ENCODE results near the gene ORC1. TPM values are rescaled to one million over a fixed set of nuclear protein-coding genes. Genes with fewer than 3 reads are reported as not detected.

ORC1 gene
- total RNA-seq, 2 experiments from 2014 or later = 25.6 to 25.7 TPM

DNA sequence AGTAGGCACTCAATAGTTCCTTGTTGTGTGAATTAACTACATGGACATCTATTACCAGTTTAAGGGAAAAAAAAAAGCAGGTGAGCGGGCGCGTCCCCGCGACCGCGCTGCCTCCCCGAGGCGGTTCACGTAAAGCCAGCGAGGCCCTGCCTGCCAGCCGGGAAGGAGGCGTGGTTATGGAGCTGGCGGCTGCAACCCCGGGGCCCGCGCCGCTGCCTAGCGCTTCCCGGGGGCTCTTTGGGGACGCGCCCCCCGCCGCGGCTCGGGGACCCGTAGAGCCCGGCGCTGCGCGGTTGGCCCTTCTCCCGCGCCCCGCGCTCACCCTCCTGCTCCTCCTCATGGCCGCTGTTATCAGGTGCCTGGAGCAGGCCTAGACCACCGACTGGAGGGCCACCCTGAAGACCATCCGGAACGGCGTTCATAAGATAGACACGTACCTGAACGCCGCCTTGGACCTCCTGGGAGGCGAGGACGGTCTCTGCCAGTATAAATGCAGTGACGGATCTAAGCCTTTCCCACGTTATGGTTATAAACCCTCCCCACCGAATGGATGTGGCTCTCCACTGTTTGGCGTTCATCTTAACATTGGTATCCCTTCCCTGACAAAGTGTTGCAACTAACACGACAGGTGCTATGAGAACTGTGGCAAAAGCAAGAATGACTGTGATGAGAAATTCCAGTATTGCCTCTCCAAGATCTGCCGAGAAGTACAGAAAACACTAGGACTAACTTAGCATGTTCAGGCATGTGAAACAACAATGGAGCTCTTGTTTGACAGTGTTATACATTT, 35.6 kb downstream of the ORC1 start:
- no peaks in the 10 kb centered on the region for H3K9me3 Mint-ChIP-seq
- H3K36me3 Mint-ChIP-seq = peaks cover 23% of the 10 kb centered on the region
- peaks cover 31% of the 10 kb centered on the region for H3K4me1 Mint-ChIP-seq
- POLR2A ChIA-PET = interaction anchor here (0.6 to 4.6 kb wide), 3 partner anchors 9 to 36 kb away, joined by 3 to 34 read pairs (median 3); partner anchors contain the start of genes ORC1 and PRPF38A
- no peak overlapping the region for H3K27ac Mint-ChIP-seq
- H3K27me3 Mint-ChIP-seq = no peaks in the 10 kb centered on the region
- peak; percentile 75 for DNase-seq
- H3K4me3 Mint-ChIP-seq = peak overlapping the region; percentile 68
- ATAC-seq (ENCODE audit: low read depth) = no peak

DNA sequence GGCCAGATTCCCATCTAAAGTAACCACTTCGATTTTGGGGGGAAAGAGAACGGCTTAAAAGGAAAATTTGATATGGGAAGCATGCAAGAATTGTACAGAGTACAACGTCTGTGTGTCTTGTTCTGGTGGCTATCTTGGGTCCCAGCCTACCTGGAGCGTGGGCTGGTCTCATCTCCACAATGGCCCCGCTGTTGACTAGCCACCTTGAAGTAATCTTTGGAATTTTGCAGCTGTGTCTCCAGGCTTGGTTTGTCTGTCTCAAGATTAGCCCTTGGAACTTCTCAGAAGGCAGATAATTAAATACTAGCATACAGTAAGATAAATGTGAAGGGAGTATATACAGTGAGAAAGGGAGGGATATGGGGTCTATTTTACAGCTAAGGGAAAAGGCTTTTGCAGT, 37.0 kb downstream of the ORC1 start:
- Mint-ChIP-seq H3K27me3 (no peaks in the 10 kb centered on the region), H3K4me3 (peak overlapping the region; percentile 85), H3K9me3 (no peaks in the 10 kb centered on the region), H3K27ac (no peak overlapping the region), H3K36me3 (peaks cover 22% of the 10 kb centered on the region), H3K4me1 (peaks cover 33% of the 10 kb centered on the region)
- POLR2A ChIA-PET = interaction anchor here (0.8 to 4.6 kb wide), 4 partner anchors 7 to 488 kb away, joined by 3 to 34 read pairs (median 3); partner anchors contain the start of genes ORC1 and PRPF38A
- no peak for ATAC-seq (ENCODE audit: low read depth)
- DNase-seq = no peak

DNA sequence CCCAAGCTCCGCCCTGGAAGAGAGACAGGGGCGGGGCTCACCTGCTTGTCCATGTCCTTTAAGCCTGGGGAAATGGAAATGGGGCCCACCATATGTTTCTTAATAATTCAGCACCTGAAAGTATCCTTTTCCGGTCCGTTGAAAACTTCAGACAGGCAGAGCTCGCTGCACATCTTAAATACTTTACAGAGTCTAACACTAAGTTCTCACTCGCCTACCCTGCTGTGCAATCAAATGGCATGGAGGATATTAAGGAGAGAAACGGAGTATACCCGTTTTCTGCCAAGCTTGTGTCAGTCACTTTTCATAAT, 37.8 kb downstream of the ORC1 start:
- no peak for ATAC-seq (ENCODE audit: low read depth)
- Mint-ChIP-seq H3K27ac (peak overlapping the region; percentile 86), H3K4me1 (peaks cover 34% of the 10 kb centered on the region), H3K36me3 (peaks cover 26% of the 10 kb centered on the region), H3K27me3 (no peaks in the 10 kb centered on the region), H3K9me3 (no peaks in the 10 kb centered on the region), H3K4me3 (peak overlapping the region; percentile 85)
- POLR2A ChIA-PET = interaction anchor here (0.8 to 4.6 kb wide), 7 partner anchors 16 to 637 kb away, joined by 3 to 34 read pairs (median 3); partner anchors contain the start of genes ORC1, PRPF38A and TUT4
- DNase-seq = no peak

DNA sequence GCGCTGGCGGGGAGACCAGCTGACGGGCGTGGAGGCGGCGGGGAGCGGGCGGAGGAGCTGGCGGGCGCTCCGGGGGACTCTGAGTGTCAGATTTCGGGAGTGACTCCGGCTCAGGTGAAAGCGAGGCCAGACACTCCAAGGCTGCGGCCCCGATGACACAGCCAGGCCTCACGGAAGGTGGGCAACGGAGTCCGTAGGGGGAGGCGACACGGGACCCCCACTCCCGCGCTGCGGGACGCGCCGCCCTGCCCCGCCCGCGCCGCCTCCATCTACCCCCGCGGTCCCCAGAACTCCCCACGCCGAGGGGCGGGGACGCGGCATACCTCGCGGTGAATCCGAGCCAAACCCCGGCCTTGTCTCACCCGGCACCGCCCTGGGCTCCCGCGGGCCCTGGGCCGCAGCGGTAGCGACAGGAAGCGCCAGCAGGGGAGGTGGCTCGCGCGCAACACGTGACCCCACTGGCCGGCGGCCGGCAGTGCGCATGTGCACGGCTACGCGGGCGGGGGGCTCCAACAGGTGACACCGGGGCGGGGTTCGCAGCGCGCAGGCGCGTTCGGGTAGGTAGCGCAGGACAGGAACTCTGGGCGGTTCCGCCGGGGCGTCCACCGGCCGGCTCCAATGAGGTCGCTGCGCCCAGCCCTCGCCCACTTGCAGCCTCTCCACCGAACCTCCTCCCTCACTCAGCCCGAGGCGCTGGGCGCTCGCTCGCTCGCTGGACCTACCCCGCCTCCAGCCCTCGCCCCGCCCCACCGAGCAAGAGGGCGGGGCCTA, 38.3 kb downstream of the ORC1 start, which contains the start of gene CC2D1B:
TSS of gene CC2D1B (minus strand) at position 460 of the 771 bp plus-strand sequence. CDS start 1,585 bp downstream, outside the sequence.
- H3K4me3 Mint-ChIP-seq = peak within 1 kb of the TSS; percentile 98
- no peaks in the 10 kb centered on the region for H3K9me3 Mint-ChIP-seq
- H3K27ac Mint-ChIP-seq = peak within 1 kb of the TSS; percentile 98
- H3K36me3 Mint-ChIP-seq = peaks cover 26% of the 10 kb centered on the region
- DNase-seq (peak; percentile 100), ATAC-seq (ENCODE audit: low read depth) (peak; percentile 97)
- no peaks in the 10 kb centered on the region for H3K27me3 Mint-ChIP-seq
- H3K4me1 Mint-ChIP-seq = peaks cover 34% of the 10 kb centered on the region
- POLR2A ChIA-PET = interaction anchor here (0.6 to 4.6 kb wide), 17 partner anchors 12 to 637 kb away, joined by 3 to 34 read pairs (median 4); partner anchors contain the start of genes BTF3L4, ORC1, PRPF38A and TUT4

DNA sequence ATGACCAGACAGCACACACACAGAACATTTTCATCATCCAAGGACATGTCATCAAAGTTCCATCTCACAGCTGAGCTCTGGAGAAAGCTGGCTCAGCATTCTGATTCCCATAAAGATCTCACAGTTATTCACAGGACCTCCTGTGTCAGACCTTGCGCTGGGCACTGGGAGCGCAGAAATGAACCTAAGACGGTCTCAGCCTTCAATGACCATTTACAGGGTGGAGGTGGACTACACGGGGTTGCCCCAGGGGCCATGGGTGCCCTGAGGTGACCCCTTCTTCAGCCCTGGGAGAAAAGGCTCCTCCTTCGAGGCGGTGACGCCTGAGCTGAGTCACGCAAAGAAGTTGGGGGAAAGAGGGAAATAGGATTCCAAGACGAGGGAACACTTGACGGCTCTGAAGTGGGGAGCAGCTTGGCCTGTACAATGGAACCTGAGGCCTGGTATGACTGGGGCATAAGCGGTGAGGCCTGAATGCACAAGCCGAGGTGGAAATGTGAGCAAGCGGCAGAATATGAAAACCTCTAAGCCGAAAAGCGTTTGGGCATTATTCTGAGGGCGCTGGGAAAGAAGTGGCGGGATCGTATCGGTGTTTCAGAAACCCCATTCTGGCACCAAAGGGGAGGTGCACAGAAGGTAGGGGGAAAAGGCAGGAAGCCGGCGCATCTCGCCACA, 39.0 kb downstream of the ORC1 start:
- Mint-ChIP-seq H3K4me1 (peaks cover 34% of the 10 kb centered on the region), H3K27me3 (no peaks in the 10 kb centered on the region), H3K36me3 (peaks cover 23% of the 10 kb centered on the region), H3K4me3 (peak overlapping the region; percentile 98), H3K27ac (peak overlapping the region; percentile 98), H3K9me3 (no peaks in the 10 kb centered on the region)
- POLR2A ChIA-PET = interaction anchor here (0.6 to 4.6 kb wide), 13 partner anchors 11 to 636 kb away, joined by 3 to 34 read pairs (median 4); partner anchors contain the start of genes BTF3L4, ORC1, PRPF38A and TUT4
- ATAC-seq (ENCODE audit: low read depth) (no peak), DNase-seq (no peak)

DNA sequence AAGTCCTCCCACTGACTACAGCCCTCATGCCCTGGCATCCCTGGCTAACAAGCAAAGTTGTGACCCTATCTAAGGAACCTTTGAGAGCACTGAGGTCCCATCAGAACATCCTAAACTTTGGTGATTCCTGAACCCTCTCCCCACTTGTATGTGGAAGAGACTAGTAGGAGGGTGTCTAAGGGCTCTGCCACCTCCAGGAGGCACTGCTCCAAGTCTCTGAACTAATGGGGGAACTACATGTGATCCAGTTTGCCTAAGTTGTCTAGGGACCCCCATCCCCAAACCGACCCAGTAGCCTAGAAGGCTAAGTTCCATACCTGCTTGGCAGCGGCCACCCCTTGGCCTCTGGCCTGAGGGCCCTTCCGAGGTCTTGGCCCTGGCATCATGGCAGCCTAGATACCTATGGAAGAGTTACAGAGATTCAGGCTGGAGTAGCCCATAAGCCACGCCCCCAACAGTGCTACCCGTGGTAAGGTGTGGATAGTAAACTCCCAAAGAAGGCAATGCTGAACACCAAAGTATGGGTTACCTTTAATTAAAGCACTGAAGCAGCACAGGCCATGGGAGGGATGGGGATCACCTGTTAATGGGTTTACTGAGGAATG, 39.9 kb downstream of the ORC1 start:
- DNase-seq (no peak), ATAC-seq (ENCODE audit: low read depth) (no peak)
- Mint-ChIP-seq H3K27ac (peak overlapping the region; percentile 98), H3K27me3 (no peaks in the 10 kb centered on the region), H3K9me3 (no peaks in the 10 kb centered on the region), H3K36me3 (peaks cover 25% of the 10 kb centered on the region), H3K4me1 (peaks cover 34% of the 10 kb centered on the region), H3K4me3 (peak overlapping the region; percentile 98)
- POLR2A ChIA-PET = interaction anchor here (1.2 to 4.6 kb wide), 5 partner anchors 11 to 339 kb away, joined by 3 to 34 read pairs (median 6); partner anchors contain the start of genes ORC1 and PRPF38A

DNA sequence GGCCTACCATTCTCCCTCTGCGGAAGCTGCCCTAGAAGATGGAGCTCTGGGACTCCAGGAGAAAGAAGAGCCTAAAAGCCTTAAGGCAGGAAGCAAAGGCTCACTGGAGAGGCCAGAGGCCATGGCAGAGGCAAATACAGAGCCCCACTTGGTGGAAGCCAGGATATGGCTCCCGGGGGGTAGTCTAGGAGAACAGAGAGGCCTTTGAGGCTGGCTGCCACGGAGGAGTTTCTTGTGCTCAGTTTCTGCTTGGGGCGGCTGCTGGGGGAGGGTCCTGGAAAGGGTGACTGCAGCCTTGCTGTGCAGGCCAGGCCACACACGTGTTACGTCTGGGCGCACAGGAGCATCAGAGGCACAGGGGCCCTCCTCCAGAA, 43.6 kb downstream of the ORC1 start:
- no peak overlapping the region for H3K4me3 Mint-ChIP-seq
- ATAC-seq (ENCODE audit: low read depth) (no peak), DNase-seq (no peak)
- H3K36me3 Mint-ChIP-seq = peaks cover 33% of the 10 kb centered on the region
- no peaks in the 10 kb centered on the region for H3K27me3 Mint-ChIP-seq
- peaks cover 20% of the 10 kb centered on the region for H3K4me1 Mint-ChIP-seq
- H3K27ac Mint-ChIP-seq = no peak overlapping the region
- POLR2A ChIA-PET = no interaction called here
- H3K9me3 Mint-ChIP-seq = no peaks in the 10 kb centered on the region

DNA sequence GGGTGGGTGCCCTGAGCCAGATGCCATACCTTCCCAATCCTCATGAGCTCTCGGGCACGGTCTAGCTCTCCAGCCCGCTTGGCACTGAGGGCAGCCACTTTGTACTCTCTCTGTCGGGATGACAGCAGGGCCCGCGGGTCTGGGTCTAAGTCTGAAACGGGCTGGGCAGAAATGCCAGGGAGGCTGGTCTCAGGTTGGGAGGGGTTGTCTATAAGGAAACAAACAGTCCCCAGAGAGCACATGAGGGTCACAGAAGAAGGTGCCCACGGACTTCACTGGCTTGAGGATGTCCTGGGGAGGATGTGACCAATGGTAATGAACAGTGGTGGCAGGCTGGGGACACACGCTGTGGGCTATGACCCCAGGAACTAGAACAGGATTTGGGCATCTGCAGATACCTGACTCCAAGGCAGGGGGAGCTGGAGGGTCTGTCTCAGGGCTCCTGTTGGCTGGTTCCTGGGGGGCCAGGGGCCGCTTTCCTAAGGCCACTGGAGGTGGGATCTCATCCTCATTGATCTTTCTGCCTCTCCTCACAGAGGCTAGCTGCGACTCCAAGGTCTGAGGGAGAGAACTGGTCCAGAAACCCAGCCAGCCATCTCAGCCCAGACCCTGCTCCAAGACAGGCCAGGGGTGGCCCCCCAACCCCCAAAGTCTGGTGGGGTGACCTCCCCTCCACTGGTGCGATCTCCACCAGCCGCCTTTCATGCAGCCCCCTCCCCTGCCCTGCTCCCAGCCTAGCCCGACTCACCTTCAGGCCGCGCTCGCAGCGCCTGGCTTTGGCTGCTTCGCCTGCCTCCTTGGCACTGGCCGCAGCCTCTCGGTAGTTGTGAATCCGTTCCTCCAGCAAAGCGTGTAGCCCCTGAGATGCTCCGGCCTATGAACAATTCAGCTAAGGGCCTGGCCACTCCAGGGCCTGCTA, 44.3 kb downstream of the ORC1 start:
- H3K9me3 Mint-ChIP-seq = no peaks in the 10 kb centered on the region
- peaks cover 28% of the 10 kb centered on the region for H3K36me3 Mint-ChIP-seq
- DNase-seq (no peak), ATAC-seq (ENCODE audit: low read depth) (no peak)
- H3K27ac Mint-ChIP-seq = no peak overlapping the region
- peaks cover 17% of the 10 kb centered on the region for H3K4me1 Mint-ChIP-seq
- H3K4me3 Mint-ChIP-seq = no peak overlapping the region
- POLR2A ChIA-PET = interaction anchor here (0.8 kb wide), 1 partner anchor 8 kb away, joined by 3 read pairs; no protein-coding TSS in a partner anchor
- H3K27me3 Mint-ChIP-seq = no peaks in the 10 kb centered on the region

DNA sequence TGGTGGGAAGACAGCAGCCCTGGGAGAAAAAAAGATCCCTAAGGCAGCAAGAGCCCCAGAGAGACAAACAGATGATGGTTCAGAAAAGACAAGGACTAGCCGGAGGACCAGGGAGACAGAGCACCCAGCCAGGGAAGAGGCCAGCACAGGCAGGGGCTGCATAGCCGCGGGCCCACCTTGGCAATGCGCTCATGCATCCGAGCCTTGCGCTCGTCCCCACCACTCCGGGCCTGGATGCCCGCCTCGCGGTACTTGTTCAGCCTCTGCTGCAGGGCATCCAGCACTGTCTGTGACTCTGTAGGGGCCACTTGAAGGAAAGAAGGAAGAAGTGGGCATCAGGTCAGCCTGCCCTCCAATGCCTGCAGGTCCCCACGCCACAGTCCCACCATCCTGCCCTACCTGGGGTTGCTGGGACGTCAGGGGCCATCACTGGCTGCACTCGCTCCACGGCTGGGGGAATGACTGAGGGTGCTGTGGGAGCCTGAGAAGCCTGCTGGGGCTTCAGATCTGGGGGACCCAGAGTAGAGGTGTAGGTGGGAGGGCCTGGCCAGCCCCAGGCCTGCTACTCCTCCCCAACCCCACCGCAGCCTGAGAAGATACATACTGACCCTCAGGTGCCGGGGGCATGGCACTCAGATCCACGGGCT, 45.2 kb downstream of the ORC1 start:
- no peak for ATAC-seq (ENCODE audit: low read depth)
- H3K4me1 Mint-ChIP-seq = peaks cover 10% of the 10 kb centered on the region
- H3K27ac Mint-ChIP-seq = no peak overlapping the region
- no peak for DNase-seq
- H3K36me3 Mint-ChIP-seq = peaks cover 27% of the 10 kb centered on the region
- no peaks in the 10 kb centered on the region for H3K27me3 Mint-ChIP-seq
- H3K4me3 Mint-ChIP-seq = no peak overlapping the region
- no peaks in the 10 kb centered on the region for H3K9me3 Mint-ChIP-seq
- POLR2A ChIA-PET = no interaction called here

DNA sequence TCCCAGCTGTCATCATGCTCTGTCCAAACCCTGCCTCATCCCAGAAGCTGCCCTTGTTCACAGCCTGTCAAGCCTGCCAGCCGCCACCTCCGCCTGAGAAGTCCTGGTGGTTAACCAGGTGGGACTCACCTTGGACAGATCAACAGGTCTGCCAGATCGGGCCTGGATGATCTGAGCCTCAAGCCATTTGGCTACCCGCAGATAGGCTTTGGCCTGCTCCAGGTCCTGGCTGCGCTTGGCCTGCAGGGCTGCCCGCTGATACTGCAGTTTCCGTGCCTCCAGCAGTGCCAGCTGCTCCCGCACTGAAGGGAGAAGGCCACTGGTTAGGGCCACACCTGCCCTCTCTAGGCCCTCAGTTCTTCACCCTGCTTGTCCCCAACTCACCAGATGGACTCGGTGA, 46.8 kb downstream of the ORC1 start:
- POLR2A ChIA-PET = no interaction called here

DNA sequence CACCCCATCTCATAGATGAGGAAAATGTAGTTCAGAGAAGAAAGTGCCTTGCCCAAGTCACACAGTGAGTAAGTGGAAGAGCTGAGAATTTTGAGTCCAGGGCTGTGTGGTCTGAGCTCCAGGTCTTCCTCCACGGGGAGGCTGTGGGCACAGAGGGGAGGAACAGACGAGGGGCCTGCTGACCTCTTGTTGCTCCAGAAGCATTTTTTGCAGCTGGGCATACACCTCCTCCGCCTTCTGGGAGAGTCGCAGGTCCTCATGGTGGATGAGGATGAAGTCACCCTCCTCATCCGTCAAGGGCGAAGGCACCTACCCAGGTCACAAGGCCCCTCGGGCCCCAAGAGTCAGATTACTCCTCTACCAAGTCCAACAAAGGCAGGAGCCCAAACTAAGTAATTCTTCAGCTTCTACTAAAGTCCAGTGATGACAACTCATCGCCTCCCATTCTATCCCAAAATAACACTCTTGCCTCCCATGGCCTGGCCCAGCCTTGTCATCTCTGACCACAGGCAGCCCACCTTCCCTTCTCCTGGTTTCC, 47.3 kb downstream of the ORC1 start:
- Mint-ChIP-seq H3K36me3 (peaks cover 25% of the 10 kb centered on the region), H3K27ac (no peak overlapping the region), H3K4me3 (no peak overlapping the region)

More for the DNA sequence above, 46.8 kb downstream of the ORC1 start:
- Mint-ChIP-seq H3K27me3 (no peaks in the 10 kb centered on the region), H3K9me3 (no peaks in the 10 kb centered on the region), H3K4me1 (peaks cover 7% of the 10 kb centered on the region), H3K36me3 (peaks cover 27% of the 10 kb centered on the region), H3K4me3 (no peak overlapping the region), H3K27ac (no peak overlapping the region)
- DNase-seq = no peak
- no peak for ATAC-seq (ENCODE audit: low read depth)

More for the DNA sequence above, 47.3 kb downstream of the ORC1 start:
- Mint-ChIP-seq H3K27me3 (no peaks in the 10 kb centered on the region), H3K4me1 (peaks cover 7% of the 10 kb centered on the region), H3K9me3 (no peaks in the 10 kb centered on the region)
- POLR2A ChIA-PET = no interaction called here
- no peak for ATAC-seq (ENCODE audit: low read depth)
- DNase-seq = no peak
